ENCODE measurements around the gene SUPT5H.
A peak's percentile ranks its signal among the peaks of the same experiment; 100 is the strongest.
"Not testable (repeated sequence)": the region's sequence is repeated elsewhere in the genome, so short reads cannot be mapped to it uniquely, and the experiment has no call there.

The SUPT5H gene

DNA sequence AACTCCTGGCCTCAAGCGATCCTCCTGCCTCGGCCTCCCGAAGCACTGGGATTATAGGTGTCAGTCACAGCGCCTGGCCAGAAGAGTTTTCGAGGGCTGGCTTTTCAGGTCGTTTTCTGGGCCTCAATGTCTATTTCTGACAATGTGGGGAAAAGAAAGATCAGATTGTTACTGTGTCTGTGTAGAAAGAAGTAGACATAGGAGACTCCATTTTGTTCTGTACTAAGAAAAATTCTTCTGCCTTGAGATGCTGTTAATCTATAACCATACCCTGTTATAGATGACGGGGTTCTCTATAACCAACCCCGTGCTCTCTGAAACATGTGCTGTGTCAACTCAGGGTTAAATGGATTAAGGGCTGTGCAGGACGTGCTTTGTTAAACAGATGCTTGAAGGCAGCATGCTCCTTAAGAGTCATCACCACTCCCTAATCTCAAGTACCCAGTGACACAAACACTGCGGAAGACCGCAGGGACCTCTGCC, 34.0 kb downstream of the SUPT5H start:
- peak overlapping the region; percentile 94 for H3K4me3 Mint-ChIP-seq
- H3K36me3 Mint-ChIP-seq (ENCODE audit: low read depth), result peaks cover 67% of the 10 kb centered on the region
- H3K4me1 Mint-ChIP-seq (ENCODE audit: low read depth), result peaks cover 31% of the 10 kb centered on the region
- not testable (repeated sequence) for DNase-seq, H3K27me3 Mint-ChIP-seq, H3K9me3 Mint-ChIP-seq
- H3K27ac Mint-ChIP-seq, result peak overlapping the region; percentile 94

DNA sequence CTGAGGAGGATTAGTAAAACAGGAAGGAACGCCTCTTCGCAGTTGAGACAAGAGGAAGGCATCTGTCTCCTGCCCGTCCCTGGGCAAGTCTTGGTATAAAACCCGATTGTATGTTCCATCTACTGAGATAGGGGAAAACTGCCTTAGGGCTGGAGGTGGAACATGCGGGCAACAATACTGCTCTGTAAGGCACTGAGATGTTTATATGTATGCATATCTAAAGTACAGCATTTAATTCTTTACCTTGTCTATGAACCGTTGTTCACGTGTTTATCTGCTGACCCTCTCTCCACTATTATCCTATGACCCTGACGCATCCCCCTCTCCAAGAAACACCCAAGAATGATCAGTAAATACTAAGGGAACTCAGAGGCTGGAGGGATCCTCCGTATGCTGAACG, 34.5 kb downstream of the SUPT5H start:
- H3K27me3 Mint-ChIP-seq, result no peaks in the 10 kb centered on the region
- H3K36me3 Mint-ChIP-seq (ENCODE audit: low read depth), result peaks cover 67% of the 10 kb centered on the region
- H3K4me3 Mint-ChIP-seq, result peak overlapping the region; percentile 94
- H3K27ac Mint-ChIP-seq, result peak overlapping the region; percentile 94
- no peak for DNase-seq
- H3K4me1 Mint-ChIP-seq (ENCODE audit: low read depth), result peaks cover 32% of the 10 kb centered on the region
- H3K9me3 Mint-ChIP-seq, result no peaks in the 10 kb centered on the region

- Mint-ChIP-seq H3K36me3 (ENCODE audit: low read depth) (peaks cover 67% of the 10 kb centered on the region), H3K27me3 (no peaks in the 10 kb centered on the region), H3K9me3 (no peaks in the 10 kb centered on the region), H3K4me1 (ENCODE audit: low read depth) (peaks cover 32% of the 10 kb centered on the region), H3K4me3 (peak within 1 kb of the TSS; percentile 94), H3K27ac (peak within 1 kb of the TSS; percentile 94)
- peak; percentile 99 for DNase-seq
These were observed 35.2 kb downstream of the SUPT5H start, which contains the start of gene TIMM50 for GRCh38 chr19:39480337-39481228. Gene TIMM50 (plus strand): TSS chr19:39480838. CDS start chr19:39480854, 16 bp downstream.

GRCh38 chr19:39481229-39481545, 35.8 kb downstream of the SUPT5H start:
- Mint-ChIP-seq H3K36me3 (ENCODE audit: low read depth) (peaks cover 67% of the 10 kb centered on the region), H3K27ac (peak overlapping the region; percentile 94), H3K4me3 (peak overlapping the region; percentile 94), H3K9me3 (no peaks in the 10 kb centered on the region), H3K27me3 (no peaks in the 10 kb centered on the region), H3K4me1 (ENCODE audit: low read depth) (peaks cover 32% of the 10 kb centered on the region)
- DNase-seq, result no peak

- H3K27me3 Mint-ChIP-seq, result no peaks in the 10 kb centered on the region
- no peaks in the 10 kb centered on the region for H3K9me3 Mint-ChIP-seq
- peak overlapping the region; percentile 94 for H3K27ac Mint-ChIP-seq
- H3K36me3 Mint-ChIP-seq (ENCODE audit: low read depth), result peaks cover 67% of the 10 kb centered on the region
- H3K4me1 Mint-ChIP-seq (ENCODE audit: low read depth), result peaks cover 32% of the 10 kb centered on the region
- peak overlapping the region; percentile 94 for H3K4me3 Mint-ChIP-seq
- no peak for DNase-seq
These were observed 36.3 kb downstream of the SUPT5H start for GRCh38 chr19:39481676-39482075.

DNA sequence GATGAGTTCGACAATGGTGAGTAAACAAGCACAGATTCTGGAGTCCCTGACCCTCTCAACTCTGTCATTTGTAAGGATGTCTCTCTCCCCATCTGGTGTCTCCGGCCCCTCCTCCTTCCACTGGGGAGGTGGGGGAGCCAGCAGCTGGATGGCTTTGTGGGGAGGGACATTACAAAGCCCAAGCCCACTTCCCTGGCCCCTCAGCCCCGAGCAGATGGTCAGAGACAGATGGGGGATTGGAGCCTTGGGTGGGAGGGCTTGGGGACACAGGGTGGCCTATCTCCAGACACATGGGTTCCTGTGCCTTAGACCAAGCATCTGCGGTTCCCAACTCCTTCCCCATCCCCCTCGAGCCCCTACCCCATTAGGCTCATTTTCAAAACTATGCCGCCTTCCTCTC, 37.8 kb downstream of the SUPT5H start:
- Mint-ChIP-seq H3K4me3 (peak overlapping the region; percentile 94), H3K27ac (peak overlapping the region; percentile 65), H3K9me3 (no peaks in the 10 kb centered on the region), H3K36me3 (ENCODE audit: low read depth) (peaks cover 65% of the 10 kb centered on the region), H3K27me3 (no peaks in the 10 kb centered on the region), H3K4me1 (ENCODE audit: low read depth) (peaks cover 32% of the 10 kb centered on the region)
- no peak for DNase-seq

DNA sequence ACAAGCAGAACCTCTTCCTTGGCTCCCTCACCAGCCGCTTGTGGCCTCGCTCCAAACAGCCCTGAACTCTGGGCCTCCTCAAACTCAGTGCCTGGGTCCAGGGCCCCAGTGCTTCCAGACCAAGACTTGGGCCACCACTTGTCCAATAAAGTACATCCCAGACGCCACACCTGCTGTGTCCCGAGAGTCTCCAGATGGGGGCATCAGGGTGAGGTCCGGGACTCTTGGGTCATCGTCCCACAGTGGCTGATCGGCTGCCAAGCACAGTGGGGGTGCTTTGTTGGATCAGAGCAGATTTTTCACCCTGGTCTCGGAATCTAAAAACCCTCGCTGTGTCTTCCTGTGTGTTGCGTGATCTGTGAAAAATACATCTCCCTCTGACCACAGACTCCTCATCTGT, 44.4 kb downstream of the SUPT5H start:
- DNase-seq, result no peak
- Mint-ChIP-seq H3K4me3 (no peak overlapping the region), H3K27ac (peak overlapping the region; percentile 41), H3K27me3 (no peaks in the 10 kb centered on the region), H3K36me3 (ENCODE audit: low read depth) (peaks cover 66% of the 10 kb centered on the region), H3K9me3 (no peaks in the 10 kb centered on the region), H3K4me1 (ENCODE audit: low read depth) (no peaks in the 10 kb centered on the region)

GRCh38 chr19:39492225-39492624, 46.8 kb downstream of the SUPT5H start:
- DNase-seq, result no peak
- no peak overlapping the region for H3K4me3 Mint-ChIP-seq
- H3K27me3 Mint-ChIP-seq, result peaks cover 11% of the 10 kb centered on the region
- H3K27ac Mint-ChIP-seq, result no peak overlapping the region
- H3K9me3 Mint-ChIP-seq, result no peaks in the 10 kb centered on the region
- H3K36me3 Mint-ChIP-seq (ENCODE audit: low read depth), result peaks cover 42% of the 10 kb centered on the region
- no peaks in the 10 kb centered on the region for H3K4me1 Mint-ChIP-seq (ENCODE audit: low read depth)

GRCh38 chr19:39492788-39493187, 47.4 kb downstream of the SUPT5H start:
- H3K27ac Mint-ChIP-seq, result no peak overlapping the region
- no peak overlapping the region for H3K4me3 Mint-ChIP-seq
- no peaks in the 10 kb centered on the region for H3K9me3 Mint-ChIP-seq
- H3K4me1 Mint-ChIP-seq (ENCODE audit: low read depth), result no peaks in the 10 kb centered on the region
- H3K27me3 Mint-ChIP-seq, result peaks cover 17% of the 10 kb centered on the region
- H3K36me3 Mint-ChIP-seq (ENCODE audit: low read depth), result peaks cover 41% of the 10 kb centered on the region
- no peak for DNase-seq

GRCh38 chr19:39494661-39495060, 49.3 kb downstream of the SUPT5H start:
- peaks cover 22% of the 10 kb centered on the region for H3K36me3 Mint-ChIP-seq (ENCODE audit: low read depth)
- peaks cover 33% of the 10 kb centered on the region for H3K27me3 Mint-ChIP-seq
- no peak overlapping the region for H3K4me3 Mint-ChIP-seq
- DNase-seq, result no peak
- no peaks in the 10 kb centered on the region for H3K9me3 Mint-ChIP-seq
- no peak overlapping the region for H3K27ac Mint-ChIP-seq
- H3K4me1 Mint-ChIP-seq (ENCODE audit: low read depth), result peaks cover 14% of the 10 kb centered on the region

GRCh38 chr19:39496063-39496462, 50.7 kb downstream of the SUPT5H start:
- DNase-seq, result no peak
- H3K27me3 Mint-ChIP-seq, result peaks cover 45% of the 10 kb centered on the region
- no peak overlapping the region for H3K27ac Mint-ChIP-seq
- H3K36me3 Mint-ChIP-seq (ENCODE audit: low read depth), result peaks cover 12% of the 10 kb centered on the region
- no peak overlapping the region for H3K4me3 Mint-ChIP-seq
- H3K4me1 Mint-ChIP-seq (ENCODE audit: low read depth), result peaks cover 17% of the 10 kb centered on the region
- H3K9me3 Mint-ChIP-seq, result no peaks in the 10 kb centered on the region

GRCh38 chr19:39497701-39497995, 52.3 kb downstream of the SUPT5H start:
- Mint-ChIP-seq H3K4me3 (no peak overlapping the region), H3K4me1 (ENCODE audit: low read depth) (peaks cover 17% of the 10 kb centered on the region), H3K27ac (no peak overlapping the region), H3K27me3 (peaks cover 53% of the 10 kb centered on the region), H3K9me3 (no peaks in the 10 kb centered on the region), H3K36me3 (ENCODE audit: low read depth) (peaks cover 2% of the 10 kb centered on the region)
- no peak for DNase-seq

GRCh38 chr19:39497996-39498797, 52.8 kb downstream of the SUPT5H start:
- no peaks in the 10 kb centered on the region for H3K36me3 Mint-ChIP-seq (ENCODE audit: low read depth)
- peak overlapping the region; percentile 32 for H3K4me3 Mint-ChIP-seq
- peaks cover 57% of the 10 kb centered on the region for H3K27me3 Mint-ChIP-seq
- no peak overlapping the region for H3K27ac Mint-ChIP-seq
- H3K9me3 Mint-ChIP-seq, result no peaks in the 10 kb centered on the region
- peaks cover 20% of the 10 kb centered on the region for H3K4me1 Mint-ChIP-seq (ENCODE audit: low read depth)
- DNase-seq, result peak; percentile 47

GRCh38 chr19:39498798-39499642, 53.6 kb downstream of the SUPT5H start, which contains the start of gene DLL3:
Gene DLL3 (plus strand): TSS chr19:39498947. CDS start chr19:39498975, 28 bp downstream.
- peak; percentile 44 for DNase-seq
- H3K27me3 Mint-ChIP-seq, result peaks cover 65% of the 10 kb centered on the region
- H3K36me3 Mint-ChIP-seq (ENCODE audit: low read depth), result no peaks in the 10 kb centered on the region
- peak within 1 kb of the TSS; percentile 49 for H3K4me3 Mint-ChIP-seq
- H3K27ac Mint-ChIP-seq, result no peak within 1 kb of the TSS
- H3K9me3 Mint-ChIP-seq, result no peaks in the 10 kb centered on the region
- peaks cover 23% of the 10 kb centered on the region for H3K4me1 Mint-ChIP-seq (ENCODE audit: low read depth)

Data from activated T-cell treated with anti-CD3 and anti-CD28 coated beads, Interleukin-2, amount 50 U/mL, for 24 hours (primary cell).